HG03521 (cell line): ENCODE data around the gene STK38L.

Source experiments
- ATAC-seq: cut with Tn5 transposase; IDR thresholded peaks from one replicate; pipeline ENCODE4 v1.9.1; 2021; ENCODE audit warnings: mild to moderate bottlenecking, moderate library complexity; ENCODE audit not compliant: unreplicated experiment

The STK38L gene

GRCh38 chr12:27309293-27309994 lies 65.4 kb downstream of the STK38L start:
- ATAC-seq, result peak; percentile 61

GRCh38 chr12:27309995-27310315 lies 65.9 kb downstream of the STK38L start:
- no peak for ATAC-seq

GRCh38 chr12:27316947-27317346 lies 72.9 kb downstream of the STK38L start:
- ATAC-seq, result no peak

- ATAC-seq, result no peak
These were observed 75.3 kb downstream of the STK38L start for GRCh38 chr12:27319409-27319808.

GRCh38 chr12:27319848-27320247 lies 75.8 kb downstream of the STK38L start:
- ATAC-seq, result no peak

GRCh38 chr12:27324530-27324929 lies 80.4 kb downstream of the STK38L start:
- ATAC-seq, result no peak

GRCh38 chr12:27330846-27331245 lies 86.8 kb downstream of the STK38L start:
- ATAC-seq, result no peak

GRCh38 chr12:27331291-27331926 lies 87.3 kb downstream of the STK38L start:
- peak; percentile 39 for ATAC-seq

- ATAC-seq, result no peak
These were observed 87.8 kb downstream of the STK38L start for GRCh38 chr12:27331927-27332324.

GRCh38 chr12:27332407-27332713 lies 88.3 kb downstream of the STK38L start:
- ATAC-seq, result peak; percentile 0

- ATAC-seq, result peak; percentile 42
These were observed 88.8 kb downstream of the STK38L start, which contains the start of gene BMAL2 for GRCh38 chr12:27332714-27333402. BMAL2 (plus strand) TSS chr12:27332836; CDS start chr12:27333073, 237 bp downstream.

GRCh38 chr12:27333403-27334009 lies 89.4 kb downstream of the STK38L start:
- peak; percentile 18 for ATAC-seq

- no peak for ATAC-seq
These were observed 90.1 kb downstream of the STK38L start for GRCh38 chr12:27334042-27334720.

- ATAC-seq, result no peak
These were observed 90.6 kb downstream of the STK38L start for GRCh38 chr12:27334721-27335082.

GRCh38 chr12:27335364-27336281 lies 91.5 kb downstream of the STK38L start:
- no peak for ATAC-seq

- ATAC-seq, result no peak
These were observed 92.2 kb downstream of the STK38L start for GRCh38 chr12:27336282-27336653.

GRCh38 chr12:27337376-27337775 lies 93.3 kb downstream of the STK38L start:
- ATAC-seq, result no peak

- ATAC-seq, result no peak
These were observed 94.4 kb downstream of the STK38L start for GRCh38 chr12:27338473-27338872.

- no peak for ATAC-seq
These were observed 96.9 kb downstream of the STK38L start for GRCh38 chr12:27340971-27341370.

- no peak for ATAC-seq
These were observed 98.5 kb downstream of the STK38L start for GRCh38 chr12:27342536-27342935.
